SU-DHL-6 (cell line): ENCODE data around the gene PARP16.
"Not testable (repeated sequence)": the region's sequence is repeated elsewhere in the genome, so short reads cannot be mapped to it uniquely, and the experiment has no call there.

Experiments used
- H2AFZ ChIP-seq: fragments of 200-600 bp; sonication (generic); 2 replicates; pipeline ENCODE4 v1.6.1; 2014; ENCODE audit warnings: low read depth, mild to moderate bottlenecking, moderate library complexity, mixed read lengths, antibody characterized with exemption, low read length; ENCODE audit not compliant: severe bottlenecking
- H3F3A ChIP-seq: fragments of 200-600 bp; shearing (Covaris generic); 2 replicates; pipeline ENCODE4 v1.6.0; 2016; ENCODE audit warnings: antibody characterized with exemption, mild to moderate bottlenecking; ENCODE audit not compliant: insufficient read depth
- H3K27ac ChIP-seq: fragments of 200-600 bp; sonication (generic); 2 replicates; pipeline ENCODE4 v1.5.1; 2016; ENCODE audit warnings: low read depth, mild to moderate bottlenecking, low read length, moderate library complexity, mixed read lengths
- H3K27me3 ChIP-seq: fragments of 200-600 bp; sonication (generic), shearing (Covaris generic); 2 replicates; pipeline ENCODE4 v1.6.0; 2014; ENCODE audit warnings: mild to moderate bottlenecking, low read length
- H3K36me3 ChIP-seq: fragments of 200-600 bp; sonication (generic); 2 replicates; pipeline ENCODE4 v1.6.1; 2014; ENCODE audit warnings: mild to moderate bottlenecking, low read length, mixed read lengths
- H3K4me2 ChIP-seq: fragments of 300-600, 200-600 bp; shearing (Covaris generic), sonication (generic); 2 replicates; pipeline ENCODE4 v1.6.0; 2014; ENCODE audit warnings: low read length, low read depth, mild to moderate bottlenecking; ENCODE audit not compliant: poor library complexity, severe bottlenecking
- H3K4me3 ChIP-seq: fragments of 200-600 bp; sonication (generic); 2 replicates; pipeline ENCODE4 v1.5.1; 2014; ENCODE audit warnings: antibody characterized with exemption, low read length, mild to moderate bottlenecking, mixed read lengths; ENCODE audit not compliant: insufficient read depth, poor library complexity, severe bottlenecking
- H3K79me2 ChIP-seq: fragments of 200-600 bp; sonication (generic); 2 replicates; pipeline ENCODE4 v1.6.1; 2014; ENCODE audit warnings: mild to moderate bottlenecking, low read length, moderate library complexity; ENCODE audit not compliant: insufficient read depth
- H3K9ac ChIP-seq: fragments of 200-600 bp; sonication (generic); 2 replicates; pipeline ENCODE4 v1.7.0; 2014; ENCODE audit warnings: mild to moderate bottlenecking, low read length
- H3K9me2 ChIP-seq: fragments of 200-600 bp; sonication (generic); replicated peaks from 2 replicates; pipeline ENCODE4 v1.6.1; 2014; ENCODE audit warnings: low read length; ENCODE audit not compliant: insufficient read depth
- H3K9me3 ChIP-seq: fragments of 200-600 bp; sonication (generic); 2 replicates; pipeline ENCODE4 v1.6.1; 2014; ENCODE audit warnings: low read length, mixed read lengths; ENCODE audit not compliant: insufficient read depth
- H4K20me1 ChIP-seq: fragments of 200-600 bp; sonication (generic); 2 replicates; pipeline ENCODE4 v1.6.1; 2014; ENCODE audit warnings: low read depth, mild to moderate bottlenecking, antibody characterized with exemption, low read length, moderate library complexity, mixed read lengths
- CTCF ChIP-seq: fragments of 200-600 bp; sonication (generic); IDR thresholded peaks from one replicate; pipeline ENCODE4 v1.5.1; 2017; ENCODE audit warnings: antibody characterized with exemption, mild to moderate bottlenecking, low read length, moderate library complexity; ENCODE audit not compliant: insufficient read depth, poor library complexity, severe bottlenecking
- EZH2phosphoT487 ChIP-seq: fragments of 200-600 bp; sonication (generic), shearing (Covaris generic); conservative IDR thresholded peaks from 2 replicates; pipeline ENCODE4 v1.6.1; 2018; ENCODE audit warnings: mild to moderate bottlenecking, antibody characterized with exemption, low read length, moderate library complexity, mixed read lengths

The PARP16 gene

GRCh38 chr15:65275104-65275727 is 11.5 kb downstream of the PARP16 start:
- Histone ChIP-seq H3K9me2 (no peaks in the 10 kb centered on the region), H3K79me2 (no peaks in the 10 kb centered on the region), H3K27ac (no peak overlapping the region), H3K4me2 (no peak overlapping the region), H4K20me1 (no peaks in the 10 kb centered on the region), H3K9me3 (no peaks in the 10 kb centered on the region), H3K27me3 (no peaks in the 10 kb centered on the region), H3K9ac (no peak overlapping the region), H2AFZ (no peak overlapping the region), H3K36me3 (no peaks in the 10 kb centered on the region), H3K4me3 (no peak overlapping the region), H3F3A (no peaks in the 10 kb centered on the region)
- TF ChIP-seq EZH2phosphoT487: no peak
- TF ChIP-seq CTCF: no peak

GRCh38 chr15:65270811-65271545 is 15.7 kb downstream of the PARP16 start:
- not testable (repeated sequence) for H3K4me2 ChIP-seq, H4K20me1 ChIP-seq, H3K4me3 ChIP-seq, H3K27me3 ChIP-seq, H3K27ac ChIP-seq, H3K9ac ChIP-seq, H3K9me3 ChIP-seq, H3F3A ChIP-seq, H3K9me2 ChIP-seq, H3K36me3 ChIP-seq, H2AFZ ChIP-seq, H3K79me2 ChIP-seq
- TF ChIP-seq CTCF: peak; percentile 46

- Histone ChIP-seq H2AFZ (no peak overlapping the region), H3K27ac (no peak overlapping the region), H3K9ac (no peak overlapping the region), H3K36me3 (no peaks in the 10 kb centered on the region), H3K79me2 (no peaks in the 10 kb centered on the region), H3K4me3 (no peak overlapping the region), H3K4me2 (no peak overlapping the region), H3K9me2 (no peaks in the 10 kb centered on the region), H3K27me3 (no peaks in the 10 kb centered on the region), H3K9me3 (no peaks in the 10 kb centered on the region), H3F3A (no peaks in the 10 kb centered on the region), H4K20me1 (no peaks in the 10 kb centered on the region)
- TF ChIP-seq CTCF (no peak), EZH2phosphoT487 (no peak)
These were observed 18.3 kb downstream of the PARP16 start for GRCh38 chr15:65268411-65268810.
